GM20431 (cell line): ENCODE results near the gene SEMA4B.

Source experiments
- in situ Hi-C: fragments of 300-500 bp; cut with MseI, MboI; formaldehyde crosslinking; loops from one replicate; pipeline ENCODE4 v1.15.0; 2020; ENCODE audit warnings: low sequenced_read_pairs; ENCODE audit not compliant: unreplicated experiment

The SEMA4B gene

DNA sequence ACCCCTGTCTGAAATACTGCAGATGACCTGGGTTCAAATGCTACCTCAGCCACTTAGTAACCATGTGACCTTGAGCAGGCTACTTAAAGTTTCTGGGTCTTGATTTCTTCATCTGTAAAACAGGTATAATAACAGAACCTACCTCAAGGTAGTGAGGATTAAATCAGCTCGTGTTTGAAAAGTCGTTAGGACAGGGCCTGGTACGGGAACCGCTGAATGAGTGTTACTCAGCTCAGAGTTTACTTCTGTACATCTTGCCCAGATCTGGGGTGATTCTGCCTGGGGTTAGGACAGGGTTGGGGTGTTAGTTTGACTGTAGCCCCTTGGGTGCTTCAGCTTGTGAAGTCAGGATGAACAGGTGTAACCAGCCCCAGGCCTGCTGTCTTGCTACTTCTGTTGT, 1.8 kb downstream of the SEMA4B start:
- in situ Hi-C loops, result no loop called here

DNA sequence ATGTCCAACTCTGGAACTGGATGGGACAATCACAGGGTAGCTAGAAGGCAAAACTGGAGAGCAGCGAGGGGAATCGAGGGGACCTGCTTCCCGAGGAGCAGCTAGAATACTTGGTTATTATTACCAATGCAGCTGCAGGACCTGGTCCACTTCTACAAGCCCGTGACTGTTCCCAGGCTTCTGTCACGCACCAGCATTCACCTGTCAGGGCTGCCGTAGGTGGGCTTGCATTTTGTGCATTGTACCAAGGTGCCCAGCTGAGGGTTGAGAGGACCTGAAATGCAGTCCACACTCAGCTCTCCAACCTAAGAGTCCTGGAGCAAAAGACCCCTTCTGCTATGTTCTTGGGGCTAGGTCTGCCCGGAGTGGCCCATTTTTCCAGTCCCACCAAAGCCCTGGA, 2.3 kb downstream of the SEMA4B start:
- in situ Hi-C loops, result no loop called here

DNA sequence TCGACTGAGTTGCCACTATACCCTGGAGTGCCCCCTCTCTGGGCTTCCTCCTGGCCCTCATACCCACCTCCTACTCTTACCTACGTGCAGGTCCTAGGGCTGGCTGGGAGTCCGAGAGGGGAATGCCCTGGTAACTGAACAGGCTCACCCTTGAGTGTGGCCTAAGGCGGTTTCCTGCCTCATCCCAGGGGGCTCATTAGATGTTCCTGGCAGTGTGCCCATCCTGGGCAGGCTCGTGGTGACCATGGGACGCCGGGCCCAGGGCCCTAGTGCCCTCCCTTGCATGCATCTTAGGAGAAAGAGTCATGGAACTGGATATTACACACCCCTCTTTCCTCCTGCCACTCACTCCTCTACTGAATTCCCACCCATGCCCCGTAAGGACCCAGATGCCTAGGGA, 2.8 kb downstream of the SEMA4B start:
- in situ Hi-C loops, result no loop called here

DNA sequence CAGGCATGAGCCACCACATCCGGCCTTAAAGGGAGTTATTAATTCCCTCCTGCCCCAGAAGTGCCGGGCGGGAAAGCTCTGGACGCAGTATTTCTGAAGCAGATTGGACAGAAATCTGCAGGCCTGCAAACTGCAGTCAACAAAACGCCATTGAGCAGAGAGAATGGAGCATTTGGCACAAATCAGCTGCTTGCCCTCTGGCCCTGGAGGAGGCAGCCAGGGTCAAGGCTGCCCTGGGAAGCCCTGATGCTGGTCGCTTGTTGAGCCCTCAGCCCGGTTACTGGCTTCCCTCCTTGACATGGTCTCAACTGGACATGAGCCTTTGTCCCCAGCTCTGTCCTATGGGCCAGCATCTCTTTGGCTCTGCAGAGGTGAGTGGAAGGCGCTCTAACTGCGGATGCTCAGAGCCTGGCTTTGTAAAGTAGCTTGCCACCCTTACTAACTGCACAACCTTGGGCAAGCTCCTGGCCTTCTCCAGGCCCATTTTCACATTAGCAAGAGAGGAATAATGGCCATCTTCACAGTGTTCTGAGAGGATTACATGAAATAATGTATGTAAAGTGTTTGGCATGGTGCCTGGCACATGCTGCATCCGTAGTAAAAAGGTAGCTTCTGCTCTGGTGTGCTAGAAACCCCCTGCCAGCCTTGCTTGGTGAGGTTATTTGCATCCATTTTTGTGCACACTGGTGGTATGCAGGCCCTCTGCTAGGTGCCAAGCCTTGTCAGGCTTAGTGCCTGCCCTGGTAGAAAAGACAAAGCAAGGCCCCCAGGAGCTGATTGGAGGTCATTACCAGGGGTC, 4.1 kb downstream of the SEMA4B start:
- in situ Hi-C loops, result no loop called here

DNA sequence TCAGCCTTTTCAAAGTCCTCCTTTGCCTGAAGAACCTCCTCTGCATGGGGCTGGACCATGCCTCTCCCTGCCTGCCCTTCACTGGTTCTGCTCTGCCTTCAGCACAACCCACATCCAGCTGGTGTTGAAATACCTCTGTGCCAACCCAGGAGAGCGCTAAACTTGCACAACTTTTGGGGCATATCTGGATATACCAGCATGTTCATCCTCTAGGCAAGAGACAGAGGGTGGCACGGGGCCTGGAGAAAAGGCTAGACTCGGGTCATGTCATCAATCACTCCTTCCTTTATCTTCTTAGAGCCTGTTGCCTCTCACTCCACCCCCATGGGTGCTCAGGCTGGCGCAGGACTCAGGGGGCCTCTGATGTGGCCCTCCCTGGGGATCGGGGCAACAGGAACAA, 4.8 kb downstream of the SEMA4B start:
- in situ Hi-C loops, result no loop called here

DNA sequence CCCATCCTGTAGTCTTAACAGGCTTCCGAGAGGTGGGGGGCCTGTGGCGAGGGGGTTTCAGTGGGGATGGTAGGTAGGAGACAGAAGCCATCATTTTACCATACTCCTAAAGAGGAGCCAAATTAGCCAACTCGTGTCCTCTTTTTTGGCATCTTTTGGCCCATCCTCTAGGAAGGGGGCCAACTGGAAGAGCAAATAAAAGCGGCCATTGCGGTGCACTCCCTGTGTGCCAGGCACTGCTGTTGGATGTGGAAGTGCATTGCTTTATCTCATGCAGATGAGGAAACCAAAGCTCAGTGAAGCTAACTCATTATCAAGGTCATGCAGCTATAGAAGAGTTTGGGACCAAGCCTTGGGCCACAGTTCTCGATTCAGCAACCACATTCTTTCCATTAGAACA, 6.1 kb downstream of the SEMA4B start:
- in situ Hi-C loops, result no loop called here

DNA sequence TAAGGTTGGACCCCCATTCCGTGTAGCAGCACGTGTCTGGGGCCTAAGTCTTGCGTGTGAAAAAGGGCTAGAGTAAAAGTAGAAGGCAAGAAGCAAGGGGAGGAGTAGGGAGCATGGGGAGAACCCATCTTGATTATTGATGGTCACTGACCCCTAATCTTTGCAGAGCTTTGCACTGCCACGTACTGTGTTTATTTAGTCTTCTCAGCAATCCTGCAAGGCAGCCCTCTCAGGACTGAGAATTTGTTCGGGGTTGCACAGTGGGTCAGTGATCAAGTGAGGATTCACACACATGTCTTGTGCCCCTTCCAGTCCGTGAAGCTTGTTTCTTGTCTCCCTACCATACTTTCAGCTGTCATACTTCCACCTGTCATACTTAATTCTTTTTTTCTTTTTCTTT, 7.2 kb downstream of the SEMA4B start:
- in situ Hi-C loops, result no loop called here

DNA sequence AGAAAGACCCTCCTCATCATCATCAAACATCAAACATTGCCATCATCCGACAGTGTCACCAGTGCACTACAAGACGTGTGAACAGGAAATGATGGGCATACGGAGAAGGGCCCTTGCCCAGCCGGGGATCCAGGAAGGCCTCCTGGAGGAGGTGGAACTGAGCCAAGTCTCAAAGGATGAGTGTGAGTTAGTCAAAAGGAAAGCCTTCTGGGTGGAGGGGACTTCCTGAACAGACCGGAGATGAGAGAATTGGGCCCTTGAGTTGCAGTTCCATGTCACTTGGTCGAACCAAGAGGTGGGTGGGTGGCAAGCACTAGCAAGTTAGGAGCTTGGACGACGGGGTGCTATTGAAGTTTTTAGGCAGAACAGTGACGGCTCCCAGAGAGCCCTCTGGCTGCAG, 8.5 kb downstream of the SEMA4B start:
- in situ Hi-C loops, result no loop called here

DNA sequence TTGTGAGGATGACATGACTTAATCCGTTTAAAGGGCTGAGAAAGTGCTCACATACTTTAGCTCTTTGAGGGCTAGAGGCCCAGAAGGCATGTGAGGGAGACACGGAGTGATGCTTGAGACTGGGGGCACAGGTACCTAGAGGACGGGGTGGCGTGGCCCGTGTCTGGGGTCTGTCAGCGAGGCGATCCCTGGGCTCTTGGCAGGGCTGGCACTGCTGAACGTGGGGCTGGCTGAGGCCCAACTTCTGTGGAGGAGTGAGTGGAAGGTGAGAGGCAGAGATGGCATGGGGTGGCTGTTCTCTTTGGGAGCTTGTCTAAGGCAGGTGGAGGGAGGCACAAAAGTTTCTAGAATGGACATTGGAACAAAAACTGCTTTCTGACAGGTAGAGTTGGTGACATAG, 9.5 kb downstream of the SEMA4B start:
- in situ Hi-C loops, result loop anchor here (10.0 kb wide), 1 partner anchor 46 kb away; no protein-coding TSS in a partner anchor

DNA sequence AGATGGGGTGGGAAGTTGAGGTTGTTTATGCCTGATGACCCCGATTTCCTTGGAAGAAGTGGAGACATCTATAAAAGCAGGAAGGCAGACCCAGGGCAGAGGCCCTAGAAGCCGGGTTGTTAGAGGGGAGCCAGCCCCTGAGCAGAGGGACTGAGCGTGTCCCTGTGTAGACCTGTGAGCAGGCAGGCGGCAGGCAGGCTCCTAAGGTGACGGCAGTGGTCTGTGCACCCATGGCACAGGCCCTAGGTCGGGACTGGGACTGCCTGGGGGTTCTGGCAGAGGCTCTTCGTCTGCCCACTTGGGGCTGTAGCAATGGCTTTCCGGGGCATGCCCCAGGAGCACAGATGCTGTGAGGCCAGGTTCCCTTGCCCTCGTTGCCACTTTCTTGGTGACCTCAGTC, 9.9 kb downstream of the SEMA4B start:
- in situ Hi-C loops, result loop anchor here (10.0 kb wide), 1 partner anchor 46 kb away; no protein-coding TSS in a partner anchor

DNA sequence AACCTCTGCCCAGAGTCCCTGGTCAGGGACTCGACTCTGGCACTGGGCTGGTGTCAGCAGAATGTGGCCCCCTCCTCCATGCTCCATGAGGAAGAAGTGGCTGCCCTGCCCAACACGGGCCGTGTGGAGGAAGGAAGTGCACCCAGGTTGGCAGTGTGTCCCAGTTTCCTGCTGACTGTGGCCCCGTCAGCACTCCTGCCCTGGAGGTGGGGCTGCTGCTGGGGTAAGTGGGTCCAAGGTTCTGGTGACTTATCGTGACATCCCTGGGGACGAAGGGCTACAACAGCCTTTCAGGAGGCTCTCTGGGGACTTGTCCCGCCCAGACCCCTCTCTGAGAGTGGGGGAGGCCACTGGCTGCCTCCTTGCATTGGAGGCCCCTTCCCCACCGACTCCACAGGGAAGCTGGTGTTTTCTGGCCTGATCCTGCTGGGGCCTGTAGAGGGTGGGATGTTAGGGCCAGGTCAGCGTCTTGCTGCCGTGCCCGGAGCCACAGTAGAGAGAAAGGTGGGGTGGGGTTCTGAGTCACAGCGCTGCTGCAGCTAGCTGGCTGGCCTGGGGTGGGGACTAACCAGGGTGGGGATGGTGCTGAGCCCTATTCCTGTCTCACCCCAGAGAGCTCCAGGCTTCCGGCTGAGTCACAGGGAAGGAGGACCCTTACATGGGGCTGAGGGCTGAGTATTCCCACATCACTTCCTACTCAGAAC, 10.5 kb downstream of the SEMA4B start:
- in situ Hi-C loops, result loop anchor here (10.0 kb wide), 1 partner anchor 47 kb away; no protein-coding TSS in a partner anchor

DNA sequence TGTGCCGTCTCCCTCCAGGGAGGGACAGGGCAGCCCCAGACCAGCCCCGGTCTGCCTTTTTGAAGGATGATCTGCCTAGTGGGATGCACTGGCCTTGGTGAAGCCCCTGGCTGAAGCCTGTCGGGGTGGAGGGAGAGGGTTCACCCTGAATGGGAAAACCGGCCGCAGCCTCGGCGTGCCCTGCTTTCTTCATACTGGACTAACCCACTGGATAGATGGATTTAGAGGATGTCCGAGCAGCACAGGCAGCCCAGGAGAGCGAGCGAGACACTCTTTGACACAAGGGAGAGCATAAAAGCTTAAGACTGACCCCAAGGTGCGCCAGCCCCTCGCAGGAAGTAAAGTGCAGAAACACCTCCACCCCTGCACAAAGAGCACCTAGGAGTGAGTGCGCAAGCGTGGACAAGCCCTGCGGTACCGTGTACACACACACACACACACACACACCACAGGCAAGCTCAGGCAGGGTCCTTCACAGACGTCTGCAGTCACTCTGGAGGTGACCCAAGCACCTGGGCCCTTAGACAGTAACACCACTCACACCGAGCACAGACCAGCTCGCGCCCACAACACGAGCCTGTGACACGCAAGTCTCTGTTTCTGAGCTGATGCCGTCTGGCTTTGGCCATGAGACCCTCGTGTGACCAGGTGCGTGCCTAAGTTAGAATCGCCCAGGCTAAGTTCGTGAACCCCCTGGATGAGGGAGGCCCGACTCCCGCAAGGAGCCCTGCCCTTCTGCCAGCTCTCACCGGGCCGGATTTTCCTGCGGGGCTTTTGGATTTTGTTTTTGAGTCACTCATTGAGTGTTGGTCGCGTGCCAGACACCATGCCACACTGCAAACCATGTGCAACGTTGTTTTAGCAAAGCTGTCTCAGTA, 11.3 kb downstream of the SEMA4B start:
- in situ Hi-C loops, result loop anchor here (10.0 kb wide), 1 partner anchor 48 kb away; no protein-coding TSS in a partner anchor

DNA sequence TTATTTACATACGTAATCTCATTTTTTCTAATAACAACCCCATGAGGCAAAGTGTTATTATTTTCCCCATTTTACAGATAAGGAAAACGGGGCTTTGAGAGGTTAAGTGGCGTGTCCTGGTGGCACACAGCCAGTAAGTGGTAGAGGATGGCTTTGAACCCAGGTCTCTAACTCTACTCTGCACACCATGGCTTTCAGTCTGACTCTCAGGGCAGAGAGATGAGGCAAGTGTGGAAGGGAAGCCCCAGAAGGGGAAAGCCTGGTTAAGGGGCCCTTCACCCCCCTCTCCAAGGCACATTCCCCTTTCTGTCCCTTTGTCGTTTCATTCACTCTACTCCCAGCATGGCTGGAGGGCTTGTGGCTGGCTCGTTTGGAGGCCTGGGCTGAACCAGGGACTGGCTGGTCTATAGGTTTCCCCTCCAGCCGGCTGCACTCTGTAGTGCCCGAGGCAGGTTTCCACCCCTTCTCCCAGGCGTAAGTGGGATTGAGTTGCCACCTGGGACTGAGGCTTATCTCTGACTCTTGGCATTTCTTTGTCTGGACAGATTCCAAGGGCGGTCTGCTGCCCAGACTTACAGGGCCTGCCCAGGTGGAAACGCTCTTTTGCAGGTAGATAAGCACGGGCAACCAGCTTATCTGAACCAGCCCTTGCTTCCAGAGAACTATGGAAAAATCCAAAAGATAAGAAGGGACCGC, 12.1 kb downstream of the SEMA4B start:
- in situ Hi-C loops, result loop anchor here (10.0 kb wide), 1 partner anchor 48 kb away; no protein-coding TSS in a partner anchor

DNA sequence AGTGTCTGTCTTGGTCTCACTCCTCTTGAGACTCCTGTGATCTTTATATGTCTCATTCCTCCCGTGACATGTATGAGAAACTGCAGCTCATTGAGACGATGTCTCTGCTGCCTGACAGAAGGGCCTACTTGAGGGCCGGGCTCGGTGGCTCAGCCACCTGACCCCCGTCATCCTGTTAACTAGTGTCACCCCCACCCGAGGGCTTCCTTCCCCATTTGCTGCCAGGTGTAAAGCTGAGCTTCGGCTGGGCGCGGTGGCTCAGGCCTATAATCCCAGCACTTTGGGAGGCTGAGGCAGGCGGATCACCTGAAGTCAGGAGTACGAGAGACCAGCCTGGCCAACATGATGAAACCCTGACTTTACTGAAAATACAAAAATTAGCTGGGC, 12.7 kb downstream of the SEMA4B start:
- in situ Hi-C loops, result loop anchor here (10.0 kb wide), 1 partner anchor 49 kb away; no protein-coding TSS in a partner anchor

DNA sequence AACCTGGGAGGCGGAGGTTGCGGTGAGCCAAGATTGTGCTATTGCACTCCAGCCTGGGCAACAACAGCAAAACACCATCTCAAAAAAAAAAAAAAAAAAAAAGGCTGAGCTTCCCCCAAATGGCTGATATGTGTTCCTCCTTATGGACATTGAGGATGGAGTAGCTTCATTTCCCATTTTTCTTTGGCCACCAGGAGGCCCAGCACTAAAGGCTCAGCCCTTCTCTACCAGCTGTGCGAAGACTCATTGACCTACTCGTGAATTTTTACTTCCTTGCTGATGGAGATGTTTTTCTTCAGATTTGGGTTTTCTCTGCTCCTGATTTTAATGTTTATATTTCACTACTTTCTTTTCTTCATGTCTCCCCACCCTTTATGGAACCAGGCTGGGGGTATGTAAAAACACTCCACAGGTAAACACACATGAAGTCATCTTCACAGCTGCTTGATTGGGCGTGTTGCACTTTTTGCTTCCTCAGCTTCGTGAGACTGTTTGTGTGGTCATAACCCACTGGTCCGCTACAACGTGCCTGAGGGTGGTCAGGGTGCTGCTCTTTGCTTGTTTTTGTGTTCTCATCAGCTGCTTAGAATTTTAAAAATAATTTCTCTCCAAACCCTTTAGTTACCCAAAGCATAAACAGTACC, 13.5 kb downstream of the SEMA4B start:
- in situ Hi-C loops, result loop anchor here (10.0 kb wide), 1 partner anchor 50 kb away; no protein-coding TSS in a partner anchor

DNA sequence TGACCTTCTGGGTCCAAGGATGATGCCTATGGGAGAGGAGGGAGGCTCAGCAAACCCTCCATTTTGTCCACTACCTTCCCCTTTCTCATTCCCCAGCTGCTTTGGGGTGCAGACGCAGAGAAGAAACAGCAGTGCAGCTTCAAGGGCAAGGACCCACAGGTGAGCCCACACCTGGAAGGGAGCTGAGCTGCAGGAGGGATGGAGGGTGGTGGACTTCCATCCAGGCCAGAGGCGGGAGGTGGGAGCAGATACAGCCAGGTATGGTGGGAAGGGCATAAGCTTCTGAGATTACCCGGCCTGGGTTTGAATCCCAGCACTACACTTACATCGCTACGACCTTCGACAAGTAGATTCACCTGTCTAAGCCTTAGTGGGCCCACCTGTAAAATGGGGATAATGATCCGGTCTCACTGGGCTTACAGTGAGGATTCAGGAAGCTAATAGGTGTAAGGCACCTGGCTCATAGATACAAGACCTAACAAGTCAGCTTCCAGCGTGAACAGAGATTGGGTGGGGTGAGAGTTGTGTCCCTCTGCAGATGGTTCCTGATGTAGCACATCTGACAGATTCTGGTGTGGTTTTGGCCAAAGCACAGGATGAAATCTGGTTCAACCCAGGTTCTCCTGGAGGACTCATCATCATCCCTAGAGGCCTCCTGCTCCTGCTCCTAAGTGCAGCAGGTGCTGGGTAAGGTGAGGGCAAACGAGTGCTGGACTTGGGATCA, 16.7 kb downstream of the SEMA4B start:
- in situ Hi-C loops, result loop anchor here (10.0 kb wide), 1 partner anchor 53 kb away; no protein-coding TSS in a partner anchor

DNA sequence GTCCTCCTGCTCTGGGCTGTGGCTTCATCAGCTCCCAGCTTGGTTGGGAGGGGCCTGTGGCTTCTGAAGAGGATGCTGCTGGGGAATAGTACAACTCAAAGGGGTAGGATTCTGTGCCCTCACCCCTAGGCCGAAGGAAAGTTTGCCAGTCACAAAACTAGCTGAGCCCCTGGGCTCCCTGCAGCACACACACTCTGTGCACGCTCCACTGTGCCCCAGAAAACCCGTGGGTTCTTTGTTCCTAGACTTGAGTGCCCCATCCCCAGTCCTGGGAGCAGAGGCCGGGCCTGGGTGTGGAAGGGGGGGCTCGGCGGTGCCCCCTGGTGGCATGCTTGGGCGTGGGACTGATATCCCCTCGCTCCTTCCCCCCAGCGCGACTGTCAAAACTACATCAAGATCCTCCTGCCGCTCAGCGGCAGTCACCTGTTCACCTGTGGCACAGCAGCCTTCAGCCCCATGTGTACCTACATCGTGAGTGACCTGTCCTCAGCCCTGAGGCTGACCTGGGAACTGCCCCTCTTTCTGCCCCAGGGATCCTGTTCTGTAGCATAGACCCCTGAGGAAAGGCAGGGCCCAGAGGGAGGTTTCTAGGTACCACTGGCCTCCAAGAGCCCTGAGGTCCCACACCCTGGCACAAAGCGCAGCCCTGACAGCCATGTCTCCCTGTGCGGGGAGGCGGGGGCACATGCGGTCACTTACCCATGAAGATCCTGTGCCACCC, 18.5 kb downstream of the SEMA4B start:
- in situ Hi-C loops, result loop anchor here (10.0 kb wide), 1 partner anchor 55 kb away; no protein-coding TSS in a partner anchor
